GM12801 (cell line): ENCODE measurements around the gene NFIB.

ENCODE experiments used
- TF ChIP-seq, protein P1 (sequence below): IDR thresholded peaks from one replicate; pipeline ENCODE4 v1.5.1; 2011; ENCODE audit warnings: control low read depth; ENCODE audit not compliant: insufficient read length; ENCODE audit errors: extremely low read depth

Gene NFIB

DNA sequence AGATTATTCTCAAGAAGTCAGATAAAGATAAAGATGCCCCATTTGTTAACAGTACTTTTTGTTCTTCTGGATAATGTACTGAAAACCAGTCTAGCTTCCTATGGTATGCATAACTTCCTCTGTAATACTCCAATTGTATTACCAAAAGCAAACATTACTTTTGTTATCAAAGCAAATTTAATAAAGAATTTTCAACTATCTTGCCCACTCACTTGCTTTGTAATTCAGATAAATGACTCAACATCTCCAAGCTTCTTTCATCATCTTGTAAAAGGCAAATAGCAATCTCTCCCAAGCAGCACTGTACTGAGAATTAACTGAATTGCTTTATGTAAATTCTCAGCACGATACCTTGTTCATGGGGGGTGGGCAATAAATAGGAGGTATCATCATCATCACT is 98.3 kb downstream of the NFIB start:
- TF ChIP-seq, protein P1, sequence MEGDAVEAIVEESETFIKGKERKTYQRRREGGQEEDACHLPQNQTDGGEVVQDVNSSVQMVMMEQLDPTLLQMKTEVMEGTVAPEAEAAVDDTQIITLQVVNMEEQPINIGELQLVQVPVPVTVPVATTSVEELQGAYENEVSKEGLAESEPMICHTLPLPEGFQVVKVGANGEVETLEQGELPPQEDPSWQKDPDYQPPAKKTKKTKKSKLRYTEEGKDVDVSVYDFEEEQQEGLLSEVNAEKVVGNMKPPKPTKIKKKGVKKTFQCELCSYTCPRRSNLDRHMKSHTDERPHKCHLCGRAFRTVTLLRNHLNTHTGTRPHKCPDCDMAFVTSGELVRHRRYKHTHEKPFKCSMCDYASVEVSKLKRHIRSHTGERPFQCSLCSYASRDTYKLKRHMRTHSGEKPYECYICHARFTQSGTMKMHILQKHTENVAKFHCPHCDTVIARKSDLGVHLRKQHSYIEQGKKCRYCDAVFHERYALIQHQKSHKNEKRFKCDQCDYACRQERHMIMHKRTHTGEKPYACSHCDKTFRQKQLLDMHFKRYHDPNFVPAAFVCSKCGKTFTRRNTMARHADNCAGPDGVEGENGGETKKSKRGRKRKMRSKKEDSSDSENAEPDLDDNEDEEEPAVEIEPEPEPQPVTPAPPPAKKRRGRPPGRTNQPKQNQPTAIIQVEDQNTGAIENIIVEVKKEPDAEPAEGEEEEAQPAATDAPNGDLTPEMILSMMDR = no peak

DNA sequence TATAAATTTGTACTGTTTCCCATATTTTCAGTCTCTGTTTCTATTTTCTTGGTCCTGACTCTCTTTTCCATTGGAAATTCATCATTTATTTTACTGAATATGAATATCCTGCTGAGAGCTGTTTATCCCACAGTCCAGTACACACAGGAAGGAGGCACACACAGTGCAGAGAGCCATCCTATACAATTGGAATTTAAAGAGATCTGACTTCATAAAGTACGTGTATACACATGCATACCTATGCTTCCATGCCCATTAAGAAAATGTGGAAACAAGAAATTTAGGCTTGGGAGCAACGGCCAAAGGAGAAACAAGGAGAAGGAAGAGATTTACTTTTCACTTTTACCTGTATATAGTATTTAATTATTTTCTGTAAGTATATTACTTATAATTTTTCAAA is 99.2 kb downstream of the NFIB start:
- TF ChIP-seq, protein P1 = no peak

DNA sequence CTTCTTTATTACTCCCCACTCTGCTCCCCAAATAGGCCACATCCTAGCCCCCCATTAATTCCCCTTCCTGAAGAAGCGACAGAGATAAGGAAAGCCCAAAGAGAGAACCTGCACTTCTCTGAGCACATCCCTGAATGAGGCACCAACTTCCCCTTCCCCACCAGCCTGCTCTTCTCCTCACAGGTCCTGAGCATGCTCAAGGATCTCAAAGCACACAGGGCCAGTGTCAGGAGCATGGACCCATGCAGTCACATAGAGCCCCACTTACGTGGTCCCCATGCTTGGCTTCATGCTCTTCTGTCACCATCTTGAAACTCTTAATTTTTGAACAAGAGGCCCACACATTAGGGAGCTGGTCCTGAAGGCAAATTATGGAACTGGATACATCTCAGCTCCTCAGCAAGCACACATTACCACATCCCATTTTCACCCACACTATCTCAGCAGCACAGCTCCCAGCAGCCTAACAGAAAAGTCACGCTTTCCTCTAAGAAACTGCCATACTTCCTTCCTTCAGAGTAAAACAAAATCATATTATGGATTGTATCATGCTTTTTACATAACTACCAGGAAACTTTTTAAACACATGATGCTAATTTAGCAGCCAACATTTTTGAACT is 99.8 kb downstream of the NFIB start:
- TF ChIP-seq, protein P1 = no peak

DNA sequence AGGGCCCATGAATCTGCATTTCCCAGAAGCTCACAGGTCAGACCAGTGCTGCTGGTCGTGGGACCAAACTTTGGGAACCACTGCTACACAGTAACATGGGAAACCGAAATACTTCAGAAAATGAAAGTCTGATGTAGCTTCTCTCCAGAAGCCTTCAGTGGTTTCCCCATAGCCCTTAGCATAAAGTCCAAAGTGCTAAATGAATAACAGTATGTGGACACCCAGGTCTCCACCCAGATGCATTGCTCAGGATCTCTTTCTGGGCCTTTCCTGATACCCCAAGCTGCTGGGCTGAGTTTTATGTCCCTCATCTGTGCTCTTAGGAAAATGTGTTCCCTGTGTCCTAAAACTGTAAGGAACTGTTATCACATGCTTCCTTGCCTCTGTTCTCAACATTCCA is 100.4 kb downstream of the NFIB start:
- TF ChIP-seq, protein P1 = no peak

DNA sequence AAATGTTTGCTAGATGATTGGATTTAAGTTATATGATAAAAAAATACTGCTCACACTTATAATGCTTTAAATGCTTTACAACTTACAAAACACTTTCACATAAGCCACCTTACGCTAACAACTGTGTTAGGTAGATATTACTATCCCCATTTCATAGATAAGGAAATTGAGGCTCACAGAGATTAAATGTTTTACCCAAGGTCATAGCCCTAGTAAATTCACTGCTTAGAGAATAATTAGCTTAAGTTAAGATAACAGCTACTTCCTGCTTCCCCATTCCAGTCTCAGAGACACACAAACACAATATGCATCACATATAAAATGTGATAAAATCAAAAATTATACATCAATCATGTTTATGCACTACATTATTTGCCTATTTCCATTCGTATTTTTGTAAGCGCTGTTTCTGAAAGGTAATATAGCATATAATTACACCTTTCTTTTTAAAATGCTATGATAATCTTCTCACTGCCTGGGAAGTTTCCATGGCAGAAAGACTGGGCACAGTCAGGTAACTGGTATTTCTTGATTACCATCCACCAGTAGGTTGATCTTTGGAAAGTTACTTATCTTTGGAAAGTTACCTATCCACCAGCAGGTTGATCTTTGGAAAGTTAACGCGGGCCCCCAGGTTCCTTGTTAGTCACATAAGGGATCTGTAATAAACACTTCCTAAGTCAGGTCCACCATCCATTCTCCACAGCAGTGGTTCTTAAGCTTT is 101.1 kb downstream of the NFIB start:
- TF ChIP-seq, protein P1 = no peak

DNA sequence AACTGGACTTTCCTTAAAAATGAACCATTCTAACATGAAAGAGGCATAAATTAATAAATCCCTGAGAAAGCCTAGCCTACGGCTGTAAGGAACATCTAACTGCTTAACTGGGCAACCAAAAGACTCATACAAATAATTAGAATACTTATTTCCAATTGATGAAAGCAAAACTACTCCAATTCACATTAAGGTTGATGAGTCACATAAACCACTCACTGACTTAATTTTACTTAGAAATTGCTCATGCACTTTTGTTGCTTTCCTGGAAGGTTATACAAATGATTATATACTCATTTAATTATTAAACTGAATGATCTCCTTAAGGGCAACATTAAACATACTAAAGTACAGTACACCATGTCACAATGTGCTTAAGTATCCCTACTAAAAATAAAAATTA is 101.9 kb downstream of the NFIB start:
- TF ChIP-seq, protein P1 = no peak

DNA sequence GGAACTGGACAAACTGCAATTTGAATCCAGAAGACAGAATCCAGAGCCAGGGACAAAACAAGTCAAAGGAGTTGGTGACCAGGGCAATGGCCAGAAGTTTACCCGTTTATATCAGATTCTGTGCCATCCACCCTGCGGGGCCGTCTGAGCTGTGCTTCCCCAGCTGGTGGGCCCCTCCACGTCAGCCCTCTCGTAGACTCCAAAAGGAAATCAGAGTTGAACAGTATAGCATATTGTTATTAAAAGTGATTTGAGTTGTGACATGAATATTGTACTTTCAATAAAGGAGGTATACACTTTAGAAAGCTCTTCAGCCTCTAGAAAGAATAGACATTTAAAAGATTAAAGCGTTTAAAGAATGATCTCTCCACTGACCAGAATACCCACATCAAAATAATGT is 102.4 kb downstream of the NFIB start:
- TF ChIP-seq, protein P1 = no peak
